ENCODE results near the gene COL9A3.

DNA sequence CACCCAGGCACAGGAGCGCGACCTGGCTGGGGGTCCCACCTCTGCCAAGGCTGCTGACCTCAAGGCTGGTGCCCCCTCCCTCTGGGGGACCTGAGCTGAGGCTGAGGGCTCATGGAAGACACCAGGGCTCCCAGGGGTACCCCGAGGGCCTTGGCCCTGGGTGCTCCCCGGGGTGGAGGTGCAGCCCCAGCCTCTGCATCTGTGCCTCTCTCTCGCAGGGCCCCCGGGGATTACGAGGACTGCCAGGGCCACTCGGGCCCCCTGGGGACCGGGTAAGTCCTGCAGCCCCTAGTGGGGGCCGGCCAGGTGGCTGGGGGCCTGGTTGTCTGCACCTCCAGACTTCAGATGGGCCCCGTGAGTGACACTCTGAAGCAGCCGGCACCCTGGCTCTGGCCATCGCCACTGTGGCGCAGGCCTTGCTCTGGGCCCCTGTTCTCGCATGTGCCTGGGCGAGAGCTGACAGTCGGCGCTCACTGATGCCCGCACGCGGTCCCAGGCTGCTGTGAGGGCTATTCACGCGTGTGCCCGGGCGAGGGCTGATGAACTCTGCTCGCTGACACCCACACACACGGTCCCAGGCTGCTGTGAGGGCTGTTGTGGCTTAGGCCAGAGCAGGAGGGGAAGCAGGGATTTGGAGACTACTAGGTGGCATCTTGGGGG lies 9.3 kb downstream of the COL9A3 start:
- TF ChIP-seq, protein P1, sequence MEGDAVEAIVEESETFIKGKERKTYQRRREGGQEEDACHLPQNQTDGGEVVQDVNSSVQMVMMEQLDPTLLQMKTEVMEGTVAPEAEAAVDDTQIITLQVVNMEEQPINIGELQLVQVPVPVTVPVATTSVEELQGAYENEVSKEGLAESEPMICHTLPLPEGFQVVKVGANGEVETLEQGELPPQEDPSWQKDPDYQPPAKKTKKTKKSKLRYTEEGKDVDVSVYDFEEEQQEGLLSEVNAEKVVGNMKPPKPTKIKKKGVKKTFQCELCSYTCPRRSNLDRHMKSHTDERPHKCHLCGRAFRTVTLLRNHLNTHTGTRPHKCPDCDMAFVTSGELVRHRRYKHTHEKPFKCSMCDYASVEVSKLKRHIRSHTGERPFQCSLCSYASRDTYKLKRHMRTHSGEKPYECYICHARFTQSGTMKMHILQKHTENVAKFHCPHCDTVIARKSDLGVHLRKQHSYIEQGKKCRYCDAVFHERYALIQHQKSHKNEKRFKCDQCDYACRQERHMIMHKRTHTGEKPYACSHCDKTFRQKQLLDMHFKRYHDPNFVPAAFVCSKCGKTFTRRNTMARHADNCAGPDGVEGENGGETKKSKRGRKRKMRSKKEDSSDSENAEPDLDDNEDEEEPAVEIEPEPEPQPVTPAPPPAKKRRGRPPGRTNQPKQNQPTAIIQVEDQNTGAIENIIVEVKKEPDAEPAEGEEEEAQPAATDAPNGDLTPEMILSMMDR (IDR thresholded peaks at IDR 0.05): no peak
- TF ChIP-seq, protein P2, sequence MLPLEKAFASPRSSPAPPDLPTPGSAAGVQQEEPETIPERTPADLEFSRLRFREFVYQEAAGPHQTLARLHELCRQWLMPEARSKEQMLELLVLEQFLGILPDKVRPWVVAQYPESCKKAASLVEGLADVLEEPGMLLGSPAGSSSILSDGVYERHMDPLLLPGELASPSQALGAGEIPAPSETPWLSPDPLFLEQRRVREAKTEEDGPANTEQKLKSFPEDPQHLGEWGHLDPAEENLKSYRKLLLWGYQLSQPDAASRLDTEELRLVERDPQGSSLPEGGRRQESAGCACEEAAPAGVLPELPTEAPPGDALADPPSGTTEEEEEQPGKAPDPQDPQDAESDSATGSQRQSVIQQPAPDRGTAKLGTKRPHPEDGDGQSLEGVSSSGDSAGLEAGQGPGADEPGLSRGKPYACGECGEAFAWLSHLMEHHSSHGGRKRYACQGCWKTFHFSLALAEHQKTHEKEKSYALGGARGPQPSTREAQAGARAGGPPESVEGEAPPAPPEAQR (CRISPR knock-in tag; IDR thresholded peaks at IDR 0.05): no peak
- TF ChIP-seq, protein P3, sequence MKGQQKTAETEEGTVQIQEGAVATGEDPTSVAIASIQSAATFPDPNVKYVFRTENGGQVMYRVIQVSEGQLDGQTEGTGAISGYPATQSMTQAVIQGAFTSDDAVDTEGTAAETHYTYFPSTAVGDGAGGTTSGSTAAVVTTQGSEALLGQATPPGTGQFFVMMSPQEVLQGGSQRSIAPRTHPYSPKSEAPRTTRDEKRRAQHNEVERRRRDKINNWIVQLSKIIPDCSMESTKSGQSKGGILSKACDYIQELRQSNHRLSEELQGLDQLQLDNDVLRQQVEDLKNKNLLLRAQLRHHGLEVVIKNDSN (CRISPR knock-in tag; IDR thresholded peaks at IDR 0.05): no peak
- TF ChIP-seq SP1 (CRISPR knock-in tag; conservative IDR thresholded peaks at IDR 0.05) (no peak), TCF7 (CRISPR knock-in tag; IDR thresholded peaks at IDR 0.05; ENCODE audit: low read depth) (no peak)
- TF ChIP-seq, protein P4, sequence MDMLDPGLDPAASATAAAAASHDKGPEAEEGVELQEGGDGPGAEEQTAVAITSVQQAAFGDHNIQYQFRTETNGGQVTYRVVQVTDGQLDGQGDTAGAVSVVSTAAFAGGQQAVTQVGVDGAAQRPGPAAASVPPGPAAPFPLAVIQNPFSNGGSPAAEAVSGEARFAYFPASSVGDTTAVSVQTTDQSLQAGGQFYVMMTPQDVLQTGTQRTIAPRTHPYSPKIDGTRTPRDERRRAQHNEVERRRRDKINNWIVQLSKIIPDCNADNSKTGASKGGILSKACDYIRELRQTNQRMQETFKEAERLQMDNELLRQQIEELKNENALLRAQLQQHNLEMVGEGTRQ (CRISPR knock-in tag; IDR thresholded peaks at IDR 0.05): no peak
- TF ChIP-seq, protein P5, sequence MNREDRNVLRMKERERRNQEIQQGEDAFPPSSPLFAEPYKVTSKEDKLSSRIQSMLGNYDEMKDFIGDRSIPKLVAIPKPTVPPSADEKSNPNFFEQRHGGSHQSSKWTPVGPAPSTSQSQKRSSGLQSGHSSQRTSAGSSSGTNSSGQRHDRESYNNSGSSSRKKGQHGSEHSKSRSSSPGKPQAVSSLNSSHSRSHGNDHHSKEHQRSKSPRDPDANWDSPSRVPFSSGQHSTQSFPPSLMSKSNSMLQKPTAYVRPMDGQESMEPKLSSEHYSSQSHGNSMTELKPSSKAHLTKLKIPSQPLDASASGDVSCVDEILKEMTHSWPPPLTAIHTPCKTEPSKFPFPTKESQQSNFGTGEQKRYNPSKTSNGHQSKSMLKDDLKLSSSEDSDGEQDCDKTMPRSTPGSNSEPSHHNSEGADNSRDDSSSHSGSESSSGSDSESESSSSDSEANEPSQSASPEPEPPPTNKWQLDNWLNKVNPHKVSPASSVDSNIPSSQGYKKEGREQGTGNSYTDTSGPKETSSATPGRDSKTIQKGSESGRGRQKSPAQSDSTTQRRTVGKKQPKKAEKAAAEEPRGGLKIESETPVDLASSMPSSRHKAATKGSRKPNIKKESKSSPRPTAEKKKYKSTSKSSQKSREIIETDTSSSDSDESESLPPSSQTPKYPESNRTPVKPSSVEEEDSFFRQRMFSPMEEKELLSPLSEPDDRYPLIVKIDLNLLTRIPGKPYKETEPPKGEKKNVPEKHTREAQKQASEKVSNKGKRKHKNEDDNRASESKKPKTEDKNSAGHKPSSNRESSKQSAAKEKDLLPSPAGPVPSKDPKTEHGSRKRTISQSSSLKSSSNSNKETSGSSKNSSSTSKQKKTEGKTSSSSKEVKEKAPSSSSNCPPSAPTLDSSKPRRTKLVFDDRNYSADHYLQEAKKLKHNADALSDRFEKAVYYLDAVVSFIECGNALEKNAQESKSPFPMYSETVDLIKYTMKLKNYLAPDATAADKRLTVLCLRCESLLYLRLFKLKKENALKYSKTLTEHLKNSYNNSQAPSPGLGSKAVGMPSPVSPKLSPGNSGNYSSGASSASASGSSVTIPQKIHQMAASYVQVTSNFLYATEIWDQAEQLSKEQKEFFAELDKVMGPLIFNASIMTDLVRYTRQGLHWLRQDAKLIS (CRISPR knock-in tag; IDR thresholded peaks at IDR 0.05; ENCODE audit: borderline replicate concordance): no peak
- TF ChIP-seq, protein P6, sequence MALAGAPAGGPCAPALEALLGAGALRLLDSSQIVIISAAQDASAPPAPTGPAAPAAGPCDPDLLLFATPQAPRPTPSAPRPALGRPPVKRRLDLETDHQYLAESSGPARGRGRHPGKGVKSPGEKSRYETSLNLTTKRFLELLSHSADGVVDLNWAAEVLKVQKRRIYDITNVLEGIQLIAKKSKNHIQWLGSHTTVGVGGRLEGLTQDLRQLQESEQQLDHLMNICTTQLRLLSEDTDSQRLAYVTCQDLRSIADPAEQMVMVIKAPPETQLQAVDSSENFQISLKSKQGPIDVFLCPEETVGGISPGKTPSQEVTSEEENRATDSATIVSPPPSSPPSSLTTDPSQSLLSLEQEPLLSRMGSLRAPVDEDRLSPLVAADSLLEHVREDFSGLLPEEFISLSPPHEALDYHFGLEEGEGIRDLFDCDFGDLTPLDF (CRISPR knock-in tag; IDR thresholded peaks at IDR 0.05): no peak
- TF ChIP-seq, protein P7, sequence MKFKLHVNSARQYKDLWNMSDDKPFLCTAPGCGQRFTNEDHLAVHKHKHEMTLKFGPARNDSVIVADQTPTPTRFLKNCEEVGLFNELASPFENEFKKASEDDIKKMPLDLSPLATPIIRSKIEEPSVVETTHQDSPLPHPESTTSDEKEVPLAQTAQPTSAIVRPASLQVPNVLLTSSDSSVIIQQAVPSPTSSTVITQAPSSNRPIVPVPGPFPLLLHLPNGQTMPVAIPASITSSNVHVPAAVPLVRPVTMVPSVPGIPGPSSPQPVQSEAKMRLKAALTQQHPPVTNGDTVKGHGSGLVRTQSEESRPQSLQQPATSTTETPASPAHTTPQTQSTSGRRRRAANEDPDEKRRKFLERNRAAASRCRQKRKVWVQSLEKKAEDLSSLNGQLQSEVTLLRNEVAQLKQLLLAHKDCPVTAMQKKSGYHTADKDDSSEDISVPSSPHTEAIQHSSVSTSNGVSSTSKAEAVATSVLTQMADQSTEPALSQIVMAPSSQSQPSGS (CRISPR knock-in tag; IDR thresholded peaks at IDR 0.05; ENCODE audit: borderline replicate concordance, low read depth): no peak

All from WTC11 (cell line).